Activated CD4-positive, CD25-positive, alpha-beta regulatory T cell (primary cell): Measurements from ENCODE around the gene ARHGAP25.
A peak's percentile ranks its signal among the peaks of the same experiment; 100 is the strongest.
"Not testable (repeated sequence)": the region's sequence is repeated elsewhere in the genome, so short reads cannot be mapped to it uniquely, and the experiment has no call there.

ENCODE experiments used
- DNase-seq, 4 experiments: peaks; one replicate each; lab custom pipeline; 2025; lab: John Stamatoyannopoulos, UW

The ARHGAP25 gene

GRCh38 chr2:68796295-68796905 is 61.8 kb downstream of the ARHGAP25 start:
- no peak for DNase-seq

DNA sequence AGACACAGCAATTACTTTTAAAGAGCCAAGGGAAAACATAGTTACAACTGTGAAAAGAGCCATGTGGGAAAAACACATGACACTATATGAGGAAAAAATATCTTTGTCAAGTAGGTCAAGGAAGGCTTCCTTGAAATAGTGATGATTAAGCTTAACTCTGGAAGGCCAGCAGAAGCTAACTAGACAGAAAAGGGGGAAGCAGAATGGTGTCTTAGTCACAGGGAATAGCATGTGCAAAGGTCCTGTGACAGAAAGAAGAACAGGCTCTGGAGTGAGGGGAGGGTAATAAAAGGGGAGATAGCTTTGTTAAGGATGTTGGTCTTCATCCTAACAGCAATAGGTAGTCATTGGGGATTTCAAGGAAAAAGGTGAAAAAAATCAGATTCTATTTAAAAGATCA is 64.0 kb downstream of the ARHGAP25 start:
- no peak for DNase-seq

- DNase-seq = no peak
Observed at GRCh38 chr2:68799140-68800026, 64.8 kb downstream of the ARHGAP25 start.

DNA sequence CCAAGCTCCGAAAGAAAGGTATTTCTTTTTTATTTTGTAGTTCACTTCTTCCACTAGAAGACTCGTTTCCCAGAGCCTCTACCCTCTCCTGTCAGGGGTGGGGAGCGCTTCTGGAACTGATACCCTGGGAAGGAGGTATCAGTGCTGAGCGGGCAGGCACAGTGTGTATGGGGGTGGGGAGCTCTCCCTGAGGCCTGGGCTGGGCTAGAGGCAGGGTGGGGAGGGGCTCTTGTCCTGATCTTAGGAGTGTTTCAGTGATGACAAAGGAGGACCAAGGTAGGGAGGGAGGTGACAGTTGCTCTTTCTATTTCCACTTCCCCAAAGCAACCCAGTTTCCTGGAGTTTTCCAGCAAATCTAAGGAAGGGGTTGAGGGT is 65.4 kb downstream of the ARHGAP25 start:
- DNase-seq = no peak

DNA sequence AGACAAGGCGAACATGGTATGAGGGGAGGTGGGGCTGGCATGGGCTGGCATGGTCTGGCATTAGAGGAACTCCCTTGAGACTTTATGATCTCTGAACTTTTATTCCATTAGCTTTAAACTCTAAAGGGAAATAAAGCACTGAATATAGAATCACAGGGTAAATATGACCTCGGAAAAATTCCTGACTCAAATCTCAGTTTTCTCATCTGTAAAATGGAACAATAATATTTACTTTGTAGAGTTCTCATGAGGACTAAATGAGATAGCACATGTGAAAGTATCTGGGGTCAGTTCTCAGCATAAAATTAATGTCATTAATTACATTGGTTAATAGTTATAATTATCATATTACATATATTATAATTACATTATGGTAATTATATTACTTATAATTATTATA is 65.9 kb downstream of the ARHGAP25 start:
- DNase-seq = no peak

DNA sequence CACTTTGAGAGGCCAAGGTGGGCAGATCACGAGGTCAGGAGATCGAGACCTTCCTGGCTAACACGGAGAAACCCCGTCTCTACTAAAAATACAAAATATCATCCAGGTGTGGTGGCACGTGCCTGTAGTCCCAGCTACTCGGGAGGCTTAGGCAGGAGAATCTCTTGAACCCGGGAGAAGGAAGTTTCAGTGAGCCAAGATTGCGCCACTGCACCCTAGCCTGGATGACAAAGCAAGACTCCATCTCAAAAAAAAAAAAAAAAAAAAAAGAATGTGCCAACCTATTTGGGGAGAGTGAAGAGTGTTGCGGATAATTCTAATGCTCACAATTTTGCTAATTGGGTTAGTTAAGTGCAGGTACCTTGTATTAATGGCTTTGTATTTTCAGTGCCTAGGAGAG is 67.5 kb downstream of the ARHGAP25 start:
- DNase-seq = not testable (repeated sequence)

GRCh38 chr2:68805025-68805424 is 70.4 kb downstream of the ARHGAP25 start:
- DNase-seq = no peak

- DNase-seq = no peak
Observed at GRCh38 chr2:68806511-68807109, 72.0 kb downstream of the ARHGAP25 start.

GRCh38 chr2:68807821-68808266 is 73.2 kb downstream of the ARHGAP25 start:
- DNase-seq = no peak

- DNase-seq = no peak
Observed at GRCh38 chr2:68809324-68810240, 75.0 kb downstream of the ARHGAP25 start.

GRCh38 chr2:68811364-68811763 is 76.8 kb downstream of the ARHGAP25 start:
- DNase-seq = no peak

- DNase-seq = no peak
Observed at GRCh38 chr2:68812251-68812650, 77.6 kb downstream of the ARHGAP25 start.

- DNase-seq = no peak
Observed at GRCh38 chr2:68813596-68813995, 79.0 kb downstream of the ARHGAP25 start.

GRCh38 chr2:68817306-68817705 is 82.7 kb downstream of the ARHGAP25 start:
- no peak for DNase-seq

DNA sequence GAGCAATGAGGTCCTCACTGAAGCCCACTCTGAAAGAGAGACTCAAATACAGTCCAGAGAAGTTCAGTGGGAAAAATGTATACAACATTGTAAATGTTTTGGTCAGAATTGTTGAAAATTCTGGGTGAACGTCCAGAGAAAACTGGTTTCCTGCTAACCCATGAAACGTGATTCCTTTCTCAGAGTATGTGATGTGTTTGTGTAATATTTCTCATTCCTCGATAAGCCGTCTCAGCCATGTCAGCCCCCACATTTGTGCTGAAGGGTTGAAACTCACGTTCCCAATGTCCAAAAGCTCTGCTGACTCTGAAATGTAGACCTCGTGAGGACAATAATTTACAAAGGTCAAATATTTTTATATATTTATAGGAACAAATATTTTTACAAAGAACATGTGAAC is 84.9 kb downstream of the ARHGAP25 start:
- no peak for DNase-seq

DNA sequence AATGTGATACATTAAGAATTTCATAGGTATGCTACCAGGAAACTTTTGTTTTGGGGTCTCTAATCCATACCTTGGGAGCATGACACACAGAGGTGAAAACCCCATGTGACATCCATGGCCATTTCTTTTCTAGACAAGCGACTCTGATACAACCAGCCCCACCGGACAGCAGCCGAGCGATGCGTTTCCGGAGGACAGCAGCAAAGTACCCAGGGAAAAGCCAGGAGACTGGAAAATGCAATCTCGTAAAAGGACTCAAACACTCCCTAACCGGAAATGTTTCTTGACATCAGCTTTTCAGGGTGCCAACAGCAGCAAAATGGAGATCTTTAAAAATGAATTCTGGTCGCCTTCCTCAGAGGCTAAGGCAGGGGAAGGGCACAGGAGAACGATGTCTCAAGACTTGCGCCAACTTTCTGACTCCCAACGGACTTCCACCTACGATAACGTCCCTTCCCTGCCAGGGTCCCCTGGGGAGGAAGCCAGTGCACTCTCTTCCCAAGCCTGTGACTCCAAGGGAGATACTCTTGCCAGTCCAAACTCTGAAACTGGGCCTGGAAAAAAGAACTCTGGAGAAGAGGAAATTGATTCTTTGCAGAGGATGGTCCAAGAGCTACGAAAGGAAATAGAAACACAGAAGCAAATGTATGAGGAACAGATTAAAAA is 87.7 kb downstream of the ARHGAP25 start:
- DNase-seq = no peak

- no peak for DNase-seq
Observed at GRCh38 chr2:68824831-68825230, 90.2 kb downstream of the ARHGAP25 start.

DNA sequence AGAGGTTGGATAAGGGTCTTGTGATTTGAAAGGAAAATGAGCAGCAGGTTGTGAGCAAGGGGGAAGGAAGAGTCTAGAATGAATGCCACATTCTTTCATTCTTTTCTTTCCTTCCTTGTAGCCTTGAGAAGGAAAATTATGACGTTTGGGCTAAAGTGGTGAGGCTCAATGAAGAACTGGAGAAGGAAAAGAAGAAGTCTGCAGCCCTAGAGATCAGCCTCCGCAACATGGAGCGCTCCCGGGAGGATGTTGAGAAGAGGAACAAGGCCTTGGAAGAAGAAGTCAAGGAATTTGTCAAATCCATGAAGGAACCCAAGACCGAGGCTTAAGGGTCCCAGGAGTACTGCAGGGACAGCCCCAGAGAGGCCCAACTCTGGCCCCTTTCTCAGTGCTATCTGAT is 91.3 kb downstream of the ARHGAP25 start:
- no peak for DNase-seq

- no peak for DNase-seq
Observed at GRCh38 chr2:68827666-68828065, 93.1 kb downstream of the ARHGAP25 start.

DNA sequence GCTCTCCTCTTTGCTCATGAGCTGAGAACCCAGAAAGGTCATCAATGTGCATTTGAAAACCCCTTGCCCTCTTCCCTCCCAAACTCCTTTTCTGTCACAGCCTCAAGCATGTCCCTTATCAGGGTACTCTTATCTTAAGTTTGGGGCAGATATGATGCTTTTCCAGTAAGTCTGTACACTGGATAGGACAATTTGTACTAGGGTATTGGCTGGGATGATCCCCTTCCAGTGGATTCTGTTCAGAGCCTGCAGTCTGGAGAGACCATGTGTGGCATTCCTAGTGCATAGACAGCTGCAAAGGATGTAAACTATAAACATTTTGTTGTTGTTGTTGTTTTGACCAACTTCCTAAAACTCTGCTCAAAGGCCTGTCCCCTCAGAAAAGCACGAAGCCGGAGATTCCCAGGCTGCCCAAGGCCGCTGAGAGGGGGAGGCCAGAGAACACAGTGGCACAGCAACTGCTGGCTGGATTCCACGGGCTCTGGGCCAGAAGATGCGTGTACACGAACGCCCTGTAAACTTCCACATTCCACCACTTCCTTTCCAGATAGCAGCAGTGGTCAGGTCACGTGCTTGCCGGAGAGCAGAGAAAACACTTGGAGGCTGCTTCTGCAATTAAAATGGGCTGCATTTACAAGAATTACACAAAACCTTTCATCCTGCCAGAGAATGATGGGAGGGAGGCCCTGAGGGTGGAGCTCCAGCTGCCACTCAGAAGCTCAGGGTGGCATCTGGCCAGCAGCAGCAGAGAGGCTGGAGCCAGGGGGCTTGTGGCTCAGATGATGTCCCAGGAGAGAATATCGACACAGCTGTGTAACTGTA is 94.5 kb downstream of the ARHGAP25 start:
- peak in 2 of 4 experiments; percentile 13 to 36 for DNase-seq

- DNase-seq = no peak
Observed at GRCh38 chr2:68829749-68830148, 95.1 kb downstream of the ARHGAP25 start.
